ENCODE data around the gene TEAD2. TPM values are rescaled to one million over a fixed set of nuclear protein-coding genes. Genes with fewer than 3 reads are reported as not detected.

Gene TEAD2
- total and polyA plus RNA-seq, 10 of the 15 experiments (the other 5 are each of a cell fraction or from before 2014, with no cell fraction given): 0.04 to 0.26 (median 0.11) TPM; not detected in 3

- TF ChIP-seq CTCF (IDR thresholded peaks at IDR 0.05 in 2 of 3, conservative IDR thresholded peaks at IDR 0.05 in 1 of 3; ENCODE audit: control insufficient read depth in 2 of 3, extremely low read depth in 1 of 3, insufficient read depth in 1 of 3, low read depth in 3 of 3, low read length in 3 of 3) (no peak), SUPT20H (IDR thresholded peaks at IDR 0.05; ENCODE audit: borderline replicate concordance, control insufficient read depth, low read depth, low read length) (no peak), ZNF24 (IDR thresholded peaks at IDR 0.05) (no peak), PRDM15 (CRISPR knock-in tag; IDR thresholded peaks at IDR 0.05) (no peak), TBL1XR1 (IDR thresholded peaks at IDR 0.05; ENCODE audit: low read depth, low read length) (no peak), ZBTB33 (IDR thresholded peaks at IDR 0.05) (no peak)
Observed at GRCh38 chr19:49324801-49325576, 37.2 kb downstream of the TEAD2 start, which contains the start of gene SLC6A16 (continued).
